ENCODE measurements around the gene SYTL3. TPM values are rescaled to one million over a fixed set of nuclear protein-coding genes. Genes with fewer than 3 reads are reported as not detected.

The SYTL3 gene
- total and polyA plus RNA-seq, 7 donors: 1.7 to 17.3 (median 4.1) TPM

DNA sequence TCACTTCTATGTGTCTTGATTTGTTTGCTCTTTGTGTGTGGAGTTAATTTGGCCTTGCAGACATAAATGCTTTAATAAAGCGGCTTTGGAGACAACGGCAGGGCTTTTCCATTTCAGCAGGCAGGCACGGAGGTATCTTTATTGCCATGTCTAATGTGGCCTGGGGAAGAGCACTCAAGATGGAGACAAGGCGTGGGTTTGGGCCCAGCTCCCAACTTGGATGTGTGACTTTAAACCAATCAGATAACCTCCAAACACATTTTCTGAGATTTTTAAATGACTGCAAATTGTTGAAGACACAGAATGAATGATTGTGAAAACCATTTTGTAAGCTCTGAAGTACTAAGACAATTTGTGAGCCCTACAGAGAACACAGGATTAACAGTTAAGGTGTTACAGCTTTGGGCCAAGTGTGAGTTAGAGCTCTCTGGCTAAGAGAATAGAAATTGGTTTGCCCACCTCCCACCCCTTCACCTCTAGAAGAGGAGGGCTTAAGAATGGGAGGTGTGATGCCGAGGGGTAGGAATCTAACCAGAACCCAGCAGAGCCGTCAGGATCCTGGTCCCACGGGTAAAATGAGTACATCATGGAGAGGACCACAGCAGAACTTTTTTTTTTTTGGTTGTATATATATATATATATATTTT is 14.3 kb upstream of the SYTL3 start:
- peaks cover 29% of the 10 kb centered on the region for H3K4me1 ChIP-seq
- intact Hi-C loops (cut with DNase I): no loop called here
- ATAC-seq (no peak), DNase-seq (no peak)
- H3K27me3 ChIP-seq (ENCODE audit: insufficient read depth in 3 of 3, low read length in 2 of 3): no peaks in the 10 kb centered on the region
- WGBS, 3 donors: 81 to 85% (median 82%) methylated on average over 7 of the region's 7 CpGs
- H3K9me3 ChIP-seq: no peaks in the 10 kb centered on the region
- peak overlapping the region; percentile 44 for H3K27ac ChIP-seq
- peaks cover 5 to 42% of the 10 kb centered on the region in 2 donors for H3K36me3 ChIP-seq (ENCODE audit: insufficient read depth in 1 of 2, low read depth in 1 of 2)
- TF ChIP-seq, protein P1, sequence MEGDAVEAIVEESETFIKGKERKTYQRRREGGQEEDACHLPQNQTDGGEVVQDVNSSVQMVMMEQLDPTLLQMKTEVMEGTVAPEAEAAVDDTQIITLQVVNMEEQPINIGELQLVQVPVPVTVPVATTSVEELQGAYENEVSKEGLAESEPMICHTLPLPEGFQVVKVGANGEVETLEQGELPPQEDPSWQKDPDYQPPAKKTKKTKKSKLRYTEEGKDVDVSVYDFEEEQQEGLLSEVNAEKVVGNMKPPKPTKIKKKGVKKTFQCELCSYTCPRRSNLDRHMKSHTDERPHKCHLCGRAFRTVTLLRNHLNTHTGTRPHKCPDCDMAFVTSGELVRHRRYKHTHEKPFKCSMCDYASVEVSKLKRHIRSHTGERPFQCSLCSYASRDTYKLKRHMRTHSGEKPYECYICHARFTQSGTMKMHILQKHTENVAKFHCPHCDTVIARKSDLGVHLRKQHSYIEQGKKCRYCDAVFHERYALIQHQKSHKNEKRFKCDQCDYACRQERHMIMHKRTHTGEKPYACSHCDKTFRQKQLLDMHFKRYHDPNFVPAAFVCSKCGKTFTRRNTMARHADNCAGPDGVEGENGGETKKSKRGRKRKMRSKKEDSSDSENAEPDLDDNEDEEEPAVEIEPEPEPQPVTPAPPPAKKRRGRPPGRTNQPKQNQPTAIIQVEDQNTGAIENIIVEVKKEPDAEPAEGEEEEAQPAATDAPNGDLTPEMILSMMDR (IDR thresholded peaks at IDR 0.05): no peak
- no peak overlapping the region for H3K4me3 ChIP-seq

DNA sequence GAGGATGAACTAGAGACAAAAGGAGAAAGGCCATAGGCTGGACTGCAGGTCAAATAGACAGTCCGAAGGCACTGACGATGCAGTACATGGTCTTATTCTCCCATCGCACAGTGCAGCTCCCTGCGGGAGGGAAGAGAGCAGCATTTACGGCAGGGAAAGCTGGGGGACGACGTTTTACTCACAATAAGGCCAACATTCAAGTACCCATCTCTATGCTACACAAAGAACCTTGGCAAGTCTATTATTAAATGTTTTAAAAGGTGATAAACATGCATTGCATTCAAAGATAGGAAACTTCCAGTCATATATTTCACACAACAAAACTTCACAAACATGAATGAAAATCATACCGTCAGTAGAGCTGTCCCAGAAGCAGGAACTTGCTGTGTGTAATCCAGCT is 13.1 kb upstream of the SYTL3 start:
- Histone ChIP-seq H3K9me3 (no peaks in the 10 kb centered on the region), H3K27me3 (ENCODE audit: insufficient read depth in 3 of 3, low read length in 2 of 3) (no peaks in the 10 kb centered on the region), H3K27ac (no peak overlapping the region), H3K4me1 (peaks cover 31% of the 10 kb centered on the region), H3K4me3 (no peak overlapping the region), H3K36me3 (ENCODE audit: insufficient read depth in 1 of 2, low read depth in 1 of 2) (peaks cover 5 to 42% of the 10 kb centered on the region in 2 donors)
- no peak for DNase-seq
- WGBS, 3 donors: 83 to 93% (median 88%) methylated on average over 8 of the region's 8 CpGs
- TF ChIP-seq, protein P1 (IDR thresholded peaks at IDR 0.05): no peak
- intact Hi-C loops (cut with DNase I): no loop called here
- no peak for ATAC-seq

DNA sequence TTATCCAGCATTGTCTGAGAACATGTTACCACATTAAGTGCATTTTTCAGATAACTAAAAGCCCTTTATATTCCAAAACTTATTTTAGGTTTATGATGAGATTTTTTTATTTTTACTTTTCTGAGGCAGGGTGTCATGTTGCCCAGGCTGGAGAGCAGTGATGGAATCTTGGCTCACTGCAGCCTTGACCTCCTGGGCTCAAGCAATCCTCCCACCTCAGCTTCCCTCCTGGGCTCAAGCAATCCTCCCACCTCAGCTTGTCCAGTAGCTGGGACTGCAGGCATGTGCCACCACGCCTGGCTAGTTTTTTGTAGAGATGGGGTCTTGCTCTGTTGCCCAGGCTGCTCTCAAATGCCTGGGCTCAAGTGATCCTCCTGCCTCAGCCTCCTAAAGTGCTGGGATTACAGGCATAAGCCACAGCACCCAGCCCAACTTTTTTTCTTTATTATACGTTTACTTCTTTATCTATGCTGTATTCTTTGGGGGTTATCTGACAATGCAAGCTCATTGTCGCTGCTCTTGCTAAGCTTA is 11.5 kb upstream of the SYTL3 start:
- no peak overlapping the region for H3K4me3 ChIP-seq
- H3K27me3 ChIP-seq (ENCODE audit: insufficient read depth in 3 of 3, low read length in 2 of 3): no peaks in the 10 kb centered on the region
- DNase-seq: no peak
- peak overlapping the region; percentile 100 for H3K27ac ChIP-seq
- ATAC-seq: peak; percentile 29 to 49 (median 34)
- TF ChIP-seq, protein P1 (IDR thresholded peaks at IDR 0.05): no peak
- peaks cover 5 to 34% of the 10 kb centered on the region in 2 donors for H3K36me3 ChIP-seq (ENCODE audit: insufficient read depth in 1 of 2, low read depth in 1 of 2)
- 55 to 85% (median 57%) methylated on average over 3 of the region's 3 CpGs for WGBS, 3 donors
- peaks cover 40% of the 10 kb centered on the region for H3K4me1 ChIP-seq
- intact Hi-C loops (cut with DNase I): no loop called here
- no peaks in the 10 kb centered on the region for H3K9me3 ChIP-seq

DNA sequence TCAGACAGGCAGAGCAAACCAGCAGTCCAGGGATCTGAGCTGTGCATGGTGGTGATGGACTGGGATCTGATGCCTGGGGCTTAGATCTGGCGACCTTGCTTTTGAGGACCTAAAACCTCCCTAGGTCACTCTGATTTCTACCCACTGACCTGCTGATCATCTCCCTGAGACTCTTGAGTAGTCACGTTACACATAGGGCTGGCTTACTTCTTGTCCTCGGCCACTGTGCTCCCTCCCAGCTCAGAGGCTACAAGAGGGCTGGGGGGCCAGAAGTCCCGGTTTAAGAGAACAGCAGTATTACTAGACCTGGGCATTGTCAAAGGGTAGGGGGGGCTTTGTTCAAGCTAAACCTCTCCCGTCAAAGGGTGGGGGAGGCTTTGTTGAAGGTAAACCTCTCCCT is 10.8 kb upstream of the SYTL3 start:
- TF ChIP-seq, protein P1 (IDR thresholded peaks at IDR 0.05): no peak
- H3K4me1 ChIP-seq: peaks cover 43% of the 10 kb centered on the region
- peak overlapping the region; percentile 100 for H3K27ac ChIP-seq
- no peaks in the 10 kb centered on the region for H3K27me3 ChIP-seq (ENCODE audit: insufficient read depth in 3 of 3, low read length in 2 of 3)
- intact Hi-C loops (cut with DNase I): no loop called here
- H3K9me3 ChIP-seq: no peaks in the 10 kb centered on the region
- ATAC-seq: no peak
- H3K4me3 ChIP-seq: no peak overlapping the region
- peaks cover 5 to 34% of the 10 kb centered on the region in 2 donors for H3K36me3 ChIP-seq (ENCODE audit: insufficient read depth in 1 of 2, low read depth in 1 of 2)
- 65 to 87% (median 76%) methylated on average over 5 of the region's 5 CpGs for WGBS, 3 donors
- no peak for DNase-seq

All from psoas muscle (tissue), 8 donors.